Neural crest cell (in vitro differentiated cells): ENCODE measurements around the gene SLCO4C1. TPM values are rescaled to one million over a fixed set of nuclear protein-coding genes. Genes with fewer than 3 reads are reported as not detected.
"Not testable (repeated sequence)": the region's sequence is repeated elsewhere in the genome, so short reads cannot be mapped to it uniquely, and the experiment has no call there.

ENCODE experiments used
- DNase-seq: peaks from one replicate; pipeline ENCODE4 v3.0.0; 2021; ENCODE audit warnings: low read depth, mixed read lengths, low spot score
- H3K27ac Mint-ChIP-seq: one replicate; pipeline ENCODE4 v1.8.0; 2021; ENCODE audit warnings: mild to moderate bottlenecking, mixed read lengths; ENCODE audit not compliant: unreplicated experiment
- H3K27me3 Mint-ChIP-seq: 2 replicates; pipeline ENCODE4 v1.8.0; 2021; ENCODE audit warnings: low read depth, mild to moderate bottlenecking, mixed read lengths
- H3K36me3 Mint-ChIP-seq: 2 replicates; pipeline ENCODE4 v1.8.0; 2021; ENCODE audit warnings: low read depth, mild to moderate bottlenecking, mixed read lengths
- H3K4me1 Mint-ChIP-seq: 2 replicates; pipeline ENCODE4 v1.8.0; 2021; ENCODE audit warnings: mixed read lengths
- H3K4me3 Mint-ChIP-seq: one replicate; pipeline ENCODE4 v1.8.0; 2021; ENCODE audit warnings: mild to moderate bottlenecking, mixed read lengths
- H3K9me3 Mint-ChIP-seq: 2 replicates; pipeline ENCODE4 v1.8.0; 2021; ENCODE audit warnings: mixed read lengths
- CTCF ChIP-seq: fragments of 200-600 bp; sonication (generic); conservative IDR thresholded peaks from 2 replicates; pipeline ENCODE4 v1.5.0; 2021; ENCODE audit warnings: antibody characterized with exemption, mild to moderate bottlenecking
- long read RNA-seq: library from polyadenylated mRNA; unstranded; transcript quantifications from one replicate; pipeline ENCODE4 v2.0.0, GENCODE V29; 2020
- total RNA-seq: library from RNA; stranded (reverse); gene quantifications from 2 replicates; pipeline ENCODE4 v1.2.1, GENCODE V29; 2021

Gene SLCO4C1
- total RNA-seq, result 3.9 TPM in 2 replicates
- long read RNA-seq, partial matches to known transcripts, result 1 of 3 reads
- long read RNA-seq, other reads (novel, unspliced or antisense), result 2 of 3 reads

GRCh38 chr5:102296178-102296817 lies at the start of gene SLCO4C1:
TSS of gene SLCO4C1 (minus strand) at chr5:102296284. CDS start at chr5:102296262, 22 bp downstream.
- peaks cover 22% of the 10 kb centered on the region for H3K4me1 Mint-ChIP-seq

GRCh38 chr5:102341681-102342288 lies 45.7 kb upstream of the SLCO4C1 start:
- Mint-ChIP-seq H3K27ac (no peak overlapping the region), H3K4me1 (no peaks in the 10 kb centered on the region), H3K9me3 (peaks cover 2% of the 10 kb centered on the region), H3K4me3 (no peak overlapping the region), H3K27me3 (no peaks in the 10 kb centered on the region), H3K36me3 (no peaks in the 10 kb centered on the region)
- no peak for DNase-seq
- TF ChIP-seq CTCF, result no peak

More at GRCh38 chr5:102296178-102296817, at the start of gene SLCO4C1:
- Mint-ChIP-seq H3K9me3 (peaks cover 2% of the 10 kb centered on the region), H3K27me3 (peaks cover 6% of the 10 kb centered on the region), H3K27ac (no peak within 1 kb of the TSS), H3K36me3 (no peaks in the 10 kb centered on the region), H3K4me3 (peak within 1 kb of the TSS; percentile 95)
- peak; percentile 84 for TF ChIP-seq CTCF
- DNase-seq, result peak; percentile 83

- no peak for DNase-seq
- Mint-ChIP-seq H3K27ac (no peak overlapping the region), H3K27me3 (no peaks in the 10 kb centered on the region), H3K4me1 (no peaks in the 10 kb centered on the region), H3K36me3 (no peaks in the 10 kb centered on the region), H3K4me3 (no peak overlapping the region), H3K9me3 (no peaks in the 10 kb centered on the region)
- no peak for TF ChIP-seq CTCF
These were observed 28.6 kb upstream of the SLCO4C1 start for GRCh38 chr5:102324714-102325113.

- not testable (repeated sequence) for H3K27ac Mint-ChIP-seq, H3K36me3 Mint-ChIP-seq, H3K4me1 Mint-ChIP-seq, DNase-seq, H3K4me3 Mint-ChIP-seq, H3K9me3 Mint-ChIP-seq, H3K27me3 Mint-ChIP-seq
These were observed 22.7 kb upstream of the SLCO4C1 start for GRCh38 chr5:102318801-102319200.

- Mint-ChIP-seq H3K36me3 (no peaks in the 10 kb centered on the region), H3K27me3 (no peaks in the 10 kb centered on the region), H3K9me3 (peaks cover 2% of the 10 kb centered on the region), H3K4me3 (no peak overlapping the region), H3K4me1 (no peaks in the 10 kb centered on the region), H3K27ac (no peak overlapping the region)
- TF ChIP-seq CTCF, result no peak
- DNase-seq, result no peak
These were observed 18.2 kb upstream of the SLCO4C1 start for GRCh38 chr5:102314328-102314727.

GRCh38 chr5:102313912-102314311 lies 17.8 kb upstream of the SLCO4C1 start:
- Mint-ChIP-seq H3K27ac (no peak overlapping the region), H3K4me3 (no peak overlapping the region), H3K9me3 (peaks cover 2% of the 10 kb centered on the region), H3K4me1 (no peaks in the 10 kb centered on the region), H3K36me3 (no peaks in the 10 kb centered on the region), H3K27me3 (no peaks in the 10 kb centered on the region)
- no peak for DNase-seq
- no peak for TF ChIP-seq CTCF
